Lower leg skin (tissue), 3 donors: Measurements from ENCODE around the gene SPNS2.

Experiments used
- CTCF ChIP-seq, 3 donors: fragments of 450-650 bp; IDR thresholded peaks; one replicate each; pipeline ENCODE4 v1.5.1; 2016; ENCODE audit warnings: antibody characterized with exemption in 3 of 3, mild to moderate bottlenecking in 3 of 3, moderate library complexity in 2 of 3
- POLR2A ChIP-seq, 2 donors: fragments of 450-650 bp; IDR thresholded peaks; one replicate each; pipeline ENCODE4 v1.6.1; 2016 to 2017; ENCODE audit warnings: antibody characterized with exemption in 2 of 2, mild to moderate bottlenecking in 1 of 2, moderate library complexity in 1 of 2

GRCh38 chr17:4505187-4505586, 6.5 kb downstream of the SPNS2 start:
- no peak for TF ChIP-seq POLR2A (IDR thresholded peaks at IDR 0.05)
- no peak for TF ChIP-seq CTCF (IDR thresholded peaks at IDR 0.05)
